Adrenal gland (tissue), 5 donors: ENCODE results near the gene PGLYRP1.

Experiments
- CTCF ChIP-seq, 6 experiments: fragments of 450-650 bp in 4 of 6; fragments of 200-600 bp in 2 of 6; sonication (generic) in 1 of 6; IDR thresholded peaks; 1 replicate in 5 of 6; 2 replicates in 1 of 6; pipeline versions ENCODE4 v1.5.1 to v1.8.0; 2016 to 2021; ENCODE audit warnings: antibody characterized with exemption in 6 of 6, mild to moderate bottlenecking in 2 of 6, moderate library complexity in 1 of 6
- POLR2A ChIP-seq, 2 donors: fragments of 450-650 bp; IDR thresholded peaks; one replicate each; pipeline ENCODE4 v1.6.1; 2017; ENCODE audit warnings: antibody characterized with exemption in 2 of 2, mild to moderate bottlenecking in 2 of 2, moderate library complexity in 1 of 2
- donor health status: DM: no; HTN: no; CAD: no.

- TF ChIP-seq CTCF (IDR thresholded peaks at IDR 0.05) (no peak), POLR2A (IDR thresholded peaks at IDR 0.05) (no peak)
These were observed 26.7 kb upstream of the PGLYRP1 start for GRCh38 chr19:46049597-46049996.
